A673 (cell line): Measurements from ENCODE around the gene M1AP. TPM values are rescaled to one million over a fixed set of nuclear protein-coding genes. Genes with fewer than 3 reads are reported as not detected.

Source experiments
- BruUV-seq: library from RNA; stranded (reverse); fragments of 400-500 nt; replicated peaks from 2 replicates; lab custom pipeline; 2021; lab: Mats Ljungman, UMichigan
- CTCF ChIA-PET: fragments of 300-600 bp; sonication (Branson Sonifier 250); formaldehyde crosslinking; loops from one replicate; lab custom pipeline; 2022; ENCODE audit warnings: antibody characterized with exemption; lab: Charles Lee
- POLR2A ChIA-PET: fragments of 300-600 bp; sonication (Branson Sonifier 250); formaldehyde crosslinking; loops from one replicate; lab custom pipeline; 2022; ENCODE audit warnings: antibody characterized with exemption; ENCODE audit not compliant: low non-redundant PET; lab: Charles Lee
- DNase-seq: peaks from one replicate; pipeline ENCODE4 v3.0.0-alpha.2; 2015; ENCODE audit warnings: low spot score
- H3K27ac ChIP-seq: fragments of 200-600 bp; sonication (generic); 2 replicates; pipeline ENCODE4 v1.5.1; 2016; ENCODE audit warnings: mixed run types, low read depth, mild to moderate bottlenecking, mixed read lengths, antibody characterized with exemption, low read length; ENCODE audit not compliant: poor library complexity, severe bottlenecking
- H3K27me3 ChIP-seq: fragments of 200-600 bp; sonication (generic); replicated peaks from 2 replicates; pipeline ENCODE4 v1.6.1; 2017; ENCODE audit warnings: mixed run types, low read depth, mild to moderate bottlenecking, mixed read lengths, antibody characterized with exemption, low read length; ENCODE audit not compliant: insufficient read depth, poor library complexity
- H3K36me3 ChIP-seq: fragments of 200-600 bp; sonication (generic); 2 replicates; pipeline ENCODE4 v1.6.1; 2016; ENCODE audit warnings: mixed run types, mild to moderate bottlenecking, mixed read lengths, antibody characterized with exemption, low read length; ENCODE audit not compliant: insufficient read depth, poor library complexity, severe bottlenecking
- H3K4me1 ChIP-seq: fragments of 200-600 bp; sonication (generic); 2 replicates; pipeline ENCODE4 v1.6.1; 2017; ENCODE audit warnings: mixed run types, mild to moderate bottlenecking, mixed read lengths, antibody characterized with exemption, low read length; ENCODE audit not compliant: insufficient read depth, poor library complexity, severe bottlenecking
- H3K4me3 ChIP-seq: fragments of 200-600 bp; sonication (generic); 2 replicates; pipeline ENCODE4 v1.5.1; 2016; ENCODE audit warnings: low read depth, mixed run types, mild to moderate bottlenecking, mixed read lengths, low read length; ENCODE audit not compliant: poor library complexity, severe bottlenecking
- H3K9me3 ChIP-seq: fragments of 200-600 bp; sonication (generic); 2 replicates; pipeline ENCODE4 v1.6.1; 2016; ENCODE audit warnings: mixed run types, low read depth, mild to moderate bottlenecking, mixed read lengths, antibody characterized with exemption, low read length; ENCODE audit not compliant: poor library complexity, severe bottlenecking
- EZH2 ChIP-seq: fragments of 200-600 bp; sonication (generic); IDR thresholded peaks from 2 replicates; pipeline ENCODE4 v1.6.1; 2017; ENCODE audit warnings: borderline replicate concordance, low read depth, mild to moderate bottlenecking, mixed read lengths, antibody characterized with exemption, low read length; ENCODE audit not compliant: poor library complexity, severe bottlenecking
- intact Hi-C: fragments of 100-400 bp; cut with micrococcal nuclease; formaldehyde crosslinking; loops from one replicate; pipeline ENCODE4 v1.10.0; 2022; ENCODE audit not compliant: unreplicated experiment
- total RNA-seq: library from RNA; stranded (reverse); gene quantifications from 2 replicates; pipeline ENCODE4 v1.2.3, GENCODE V29; 2021
- TF ChIP-seq, protein P1 (sequence below): fragments of 300-800, 200-600 bp; sonication (generic); conservative IDR thresholded peaks from 2 replicates; pipeline ENCODE4 v1.5.1; 2017; ENCODE audit warnings: low read depth, mild to moderate bottlenecking, antibody characterized with exemption, low read length, moderate library complexity, mixed read lengths

Gene M1AP
- total RNA-seq, 1 experiment from 2014 or later: not detected

DNA sequence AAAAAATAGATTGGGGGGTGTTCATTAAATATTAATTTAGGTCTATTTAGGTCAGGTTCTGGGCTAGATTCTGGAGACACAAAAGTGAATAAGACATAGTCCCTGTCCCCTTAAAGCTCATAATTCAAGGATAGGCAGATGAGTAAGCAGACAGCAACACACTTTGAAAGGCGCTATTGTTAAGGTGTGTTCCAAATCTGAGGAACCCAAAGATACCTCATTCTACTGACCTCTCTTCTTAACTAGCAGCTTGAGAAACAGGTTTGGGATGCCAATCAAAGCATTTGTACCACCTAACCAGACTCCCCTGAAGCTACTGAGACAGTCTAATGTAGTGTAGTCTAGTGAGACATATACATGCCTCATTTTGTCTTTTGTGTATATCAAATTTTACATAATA is 40.8 kb upstream of the M1AP start:
- Histone ChIP-seq H3K27me3 (no peaks in the 10 kb centered on the region), H3K4me3 (no peak overlapping the region), H3K27ac (no peak overlapping the region), H3K4me1 (no peaks in the 10 kb centered on the region), H3K36me3 (no peaks in the 10 kb centered on the region), H3K9me3 (no peaks in the 10 kb centered on the region)
- DNase-seq: no peak
- intact Hi-C loops: no loop called here
- POLR2A ChIA-PET: no interaction called here
- TF ChIP-seq, protein P1, sequence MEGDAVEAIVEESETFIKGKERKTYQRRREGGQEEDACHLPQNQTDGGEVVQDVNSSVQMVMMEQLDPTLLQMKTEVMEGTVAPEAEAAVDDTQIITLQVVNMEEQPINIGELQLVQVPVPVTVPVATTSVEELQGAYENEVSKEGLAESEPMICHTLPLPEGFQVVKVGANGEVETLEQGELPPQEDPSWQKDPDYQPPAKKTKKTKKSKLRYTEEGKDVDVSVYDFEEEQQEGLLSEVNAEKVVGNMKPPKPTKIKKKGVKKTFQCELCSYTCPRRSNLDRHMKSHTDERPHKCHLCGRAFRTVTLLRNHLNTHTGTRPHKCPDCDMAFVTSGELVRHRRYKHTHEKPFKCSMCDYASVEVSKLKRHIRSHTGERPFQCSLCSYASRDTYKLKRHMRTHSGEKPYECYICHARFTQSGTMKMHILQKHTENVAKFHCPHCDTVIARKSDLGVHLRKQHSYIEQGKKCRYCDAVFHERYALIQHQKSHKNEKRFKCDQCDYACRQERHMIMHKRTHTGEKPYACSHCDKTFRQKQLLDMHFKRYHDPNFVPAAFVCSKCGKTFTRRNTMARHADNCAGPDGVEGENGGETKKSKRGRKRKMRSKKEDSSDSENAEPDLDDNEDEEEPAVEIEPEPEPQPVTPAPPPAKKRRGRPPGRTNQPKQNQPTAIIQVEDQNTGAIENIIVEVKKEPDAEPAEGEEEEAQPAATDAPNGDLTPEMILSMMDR: no peak
- TF ChIP-seq EZH2: no peak
- CTCF ChIA-PET: no interaction called here
- no TSS peak for BruUV-seq

DNA sequence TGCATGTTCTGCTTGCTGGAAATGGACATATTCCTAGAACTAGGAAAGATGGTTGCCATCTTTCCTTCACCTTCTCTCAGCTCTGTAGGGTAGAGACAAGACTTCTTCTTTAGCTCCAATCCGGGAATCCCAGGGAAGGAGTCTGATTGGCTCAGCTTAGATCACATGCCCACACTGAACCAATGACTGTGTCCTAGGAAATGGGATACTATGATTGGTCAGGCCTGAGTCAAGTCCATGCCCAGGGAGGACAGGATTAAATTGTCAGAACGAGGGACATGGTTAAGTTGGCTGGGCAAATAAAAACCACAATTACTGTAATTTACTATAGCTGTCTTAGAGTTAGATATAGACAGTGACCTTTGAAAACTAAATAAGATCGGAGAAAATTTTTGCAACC is 37.3 kb upstream of the M1AP start:
- Histone ChIP-seq H3K4me3 (no peak overlapping the region), H3K36me3 (no peaks in the 10 kb centered on the region), H3K27ac (no peak overlapping the region), H3K4me1 (no peaks in the 10 kb centered on the region), H3K27me3 (no peaks in the 10 kb centered on the region), H3K9me3 (no peaks in the 10 kb centered on the region)
- TF ChIP-seq, protein P1: no peak
- TF ChIP-seq EZH2: no peak
- no TSS peak for BruUV-seq
- no peak for DNase-seq
- POLR2A ChIA-PET: no interaction called here
- CTCF ChIA-PET: no interaction called here
- intact Hi-C loops: no loop called here

DNA sequence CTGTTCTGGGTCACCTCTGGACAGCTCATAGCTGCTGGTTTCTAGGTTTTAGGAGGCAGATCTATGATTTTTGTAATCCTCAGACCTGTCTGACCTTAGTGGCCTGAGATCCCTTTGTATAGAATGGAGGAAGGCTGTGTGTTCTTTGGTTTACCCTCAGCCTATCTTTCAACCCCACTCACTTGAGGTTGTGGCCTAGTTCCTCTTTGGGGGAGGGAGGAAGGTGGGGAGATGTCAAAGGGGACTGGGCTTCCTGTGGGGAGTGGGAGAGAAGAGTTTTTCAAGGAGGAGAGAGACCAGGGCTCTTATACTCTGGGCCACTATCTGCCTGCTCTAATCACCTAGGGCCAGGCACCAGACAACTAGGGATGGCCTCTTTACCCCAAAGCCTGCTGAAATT is 34.4 kb upstream of the M1AP start:
- BruUV-seq: no TSS peak
- intact Hi-C loops: no loop called here
- H3K9me3 ChIP-seq: no peaks in the 10 kb centered on the region
- DNase-seq: no peak
- no peak overlapping the region for H3K4me3 ChIP-seq
- ChIA-PET POLR2A (no interaction called here), CTCF (no interaction called here)
- no peaks in the 10 kb centered on the region for H3K36me3 ChIP-seq
- no peaks in the 10 kb centered on the region for H3K27me3 ChIP-seq
- H3K4me1 ChIP-seq: no peaks in the 10 kb centered on the region
- H3K27ac ChIP-seq: no peak overlapping the region
- TF ChIP-seq, protein P1: no peak
- no peak for TF ChIP-seq EZH2
